ENCODE data around the gene FBXW5. TPM values are rescaled to one million over a fixed set of nuclear protein-coding genes. Genes with fewer than 3 reads are reported as not detected.

FBXW5 gene
- total and polyA plus RNA-seq, 2 experiments from 2014 or later: 27.0 to 111 TPM

DNA sequence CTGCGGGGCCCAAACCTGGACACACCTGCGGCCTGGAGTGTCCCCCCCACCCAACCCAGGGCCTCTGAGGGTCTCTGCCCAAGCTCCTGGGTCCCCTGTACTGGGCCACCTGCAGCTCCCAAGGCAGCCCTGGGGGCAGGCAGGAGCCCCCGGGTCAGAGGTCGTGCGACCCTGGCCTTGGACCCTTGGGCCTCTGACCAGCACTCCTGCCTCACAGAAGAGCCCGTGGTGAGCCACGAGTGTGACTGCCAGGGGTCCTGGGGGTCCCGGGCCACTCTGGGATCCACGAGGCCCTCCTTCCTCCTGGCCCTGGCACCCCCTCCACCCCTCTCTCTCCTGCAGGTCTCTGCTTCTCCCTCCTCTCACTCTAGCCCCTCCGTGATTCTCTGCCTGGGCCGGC is 27.8 kb upstream of the FBXW5 start:
- Mint-ChIP-seq H3K27ac (no peak overlapping the region), H3K27me3 (ENCODE audit: insufficient read depth, low read depth, poor library complexity) (peaks cover 6% of the 10 kb centered on the region), H3K4me3 (no peak overlapping the region), H3K4me1 (peaks cover under 1% of the 10 kb centered on the region; the same call in 1 of the 3 replicates), H3K36me3 (ENCODE audit: low read depth) (no peaks in the 10 kb centered on the region), H3K9me3 (no peaks in the 10 kb centered on the region)
- TF ChIP-seq STAT1 (IDR thresholded peaks at IDR 0.05; ENCODE audit: unreplicated experiment) (no peak), ZNF114 (CRISPR knock-in tag; IDR thresholded peaks at IDR 0.05) (no peak), EZH2 (IDR thresholded peaks at IDR 0.05; ENCODE audit: low read depth, unreplicated experiment) (no peak), JUNB (IDR thresholded peaks at IDR 0.05; ENCODE audit: unreplicated experiment) (no peak), EZH2phosphoT487 (IDR thresholded peaks at IDR 0.05; ENCODE audit: unreplicated experiment) (no peak)
- TF ChIP-seq, protein P1, sequence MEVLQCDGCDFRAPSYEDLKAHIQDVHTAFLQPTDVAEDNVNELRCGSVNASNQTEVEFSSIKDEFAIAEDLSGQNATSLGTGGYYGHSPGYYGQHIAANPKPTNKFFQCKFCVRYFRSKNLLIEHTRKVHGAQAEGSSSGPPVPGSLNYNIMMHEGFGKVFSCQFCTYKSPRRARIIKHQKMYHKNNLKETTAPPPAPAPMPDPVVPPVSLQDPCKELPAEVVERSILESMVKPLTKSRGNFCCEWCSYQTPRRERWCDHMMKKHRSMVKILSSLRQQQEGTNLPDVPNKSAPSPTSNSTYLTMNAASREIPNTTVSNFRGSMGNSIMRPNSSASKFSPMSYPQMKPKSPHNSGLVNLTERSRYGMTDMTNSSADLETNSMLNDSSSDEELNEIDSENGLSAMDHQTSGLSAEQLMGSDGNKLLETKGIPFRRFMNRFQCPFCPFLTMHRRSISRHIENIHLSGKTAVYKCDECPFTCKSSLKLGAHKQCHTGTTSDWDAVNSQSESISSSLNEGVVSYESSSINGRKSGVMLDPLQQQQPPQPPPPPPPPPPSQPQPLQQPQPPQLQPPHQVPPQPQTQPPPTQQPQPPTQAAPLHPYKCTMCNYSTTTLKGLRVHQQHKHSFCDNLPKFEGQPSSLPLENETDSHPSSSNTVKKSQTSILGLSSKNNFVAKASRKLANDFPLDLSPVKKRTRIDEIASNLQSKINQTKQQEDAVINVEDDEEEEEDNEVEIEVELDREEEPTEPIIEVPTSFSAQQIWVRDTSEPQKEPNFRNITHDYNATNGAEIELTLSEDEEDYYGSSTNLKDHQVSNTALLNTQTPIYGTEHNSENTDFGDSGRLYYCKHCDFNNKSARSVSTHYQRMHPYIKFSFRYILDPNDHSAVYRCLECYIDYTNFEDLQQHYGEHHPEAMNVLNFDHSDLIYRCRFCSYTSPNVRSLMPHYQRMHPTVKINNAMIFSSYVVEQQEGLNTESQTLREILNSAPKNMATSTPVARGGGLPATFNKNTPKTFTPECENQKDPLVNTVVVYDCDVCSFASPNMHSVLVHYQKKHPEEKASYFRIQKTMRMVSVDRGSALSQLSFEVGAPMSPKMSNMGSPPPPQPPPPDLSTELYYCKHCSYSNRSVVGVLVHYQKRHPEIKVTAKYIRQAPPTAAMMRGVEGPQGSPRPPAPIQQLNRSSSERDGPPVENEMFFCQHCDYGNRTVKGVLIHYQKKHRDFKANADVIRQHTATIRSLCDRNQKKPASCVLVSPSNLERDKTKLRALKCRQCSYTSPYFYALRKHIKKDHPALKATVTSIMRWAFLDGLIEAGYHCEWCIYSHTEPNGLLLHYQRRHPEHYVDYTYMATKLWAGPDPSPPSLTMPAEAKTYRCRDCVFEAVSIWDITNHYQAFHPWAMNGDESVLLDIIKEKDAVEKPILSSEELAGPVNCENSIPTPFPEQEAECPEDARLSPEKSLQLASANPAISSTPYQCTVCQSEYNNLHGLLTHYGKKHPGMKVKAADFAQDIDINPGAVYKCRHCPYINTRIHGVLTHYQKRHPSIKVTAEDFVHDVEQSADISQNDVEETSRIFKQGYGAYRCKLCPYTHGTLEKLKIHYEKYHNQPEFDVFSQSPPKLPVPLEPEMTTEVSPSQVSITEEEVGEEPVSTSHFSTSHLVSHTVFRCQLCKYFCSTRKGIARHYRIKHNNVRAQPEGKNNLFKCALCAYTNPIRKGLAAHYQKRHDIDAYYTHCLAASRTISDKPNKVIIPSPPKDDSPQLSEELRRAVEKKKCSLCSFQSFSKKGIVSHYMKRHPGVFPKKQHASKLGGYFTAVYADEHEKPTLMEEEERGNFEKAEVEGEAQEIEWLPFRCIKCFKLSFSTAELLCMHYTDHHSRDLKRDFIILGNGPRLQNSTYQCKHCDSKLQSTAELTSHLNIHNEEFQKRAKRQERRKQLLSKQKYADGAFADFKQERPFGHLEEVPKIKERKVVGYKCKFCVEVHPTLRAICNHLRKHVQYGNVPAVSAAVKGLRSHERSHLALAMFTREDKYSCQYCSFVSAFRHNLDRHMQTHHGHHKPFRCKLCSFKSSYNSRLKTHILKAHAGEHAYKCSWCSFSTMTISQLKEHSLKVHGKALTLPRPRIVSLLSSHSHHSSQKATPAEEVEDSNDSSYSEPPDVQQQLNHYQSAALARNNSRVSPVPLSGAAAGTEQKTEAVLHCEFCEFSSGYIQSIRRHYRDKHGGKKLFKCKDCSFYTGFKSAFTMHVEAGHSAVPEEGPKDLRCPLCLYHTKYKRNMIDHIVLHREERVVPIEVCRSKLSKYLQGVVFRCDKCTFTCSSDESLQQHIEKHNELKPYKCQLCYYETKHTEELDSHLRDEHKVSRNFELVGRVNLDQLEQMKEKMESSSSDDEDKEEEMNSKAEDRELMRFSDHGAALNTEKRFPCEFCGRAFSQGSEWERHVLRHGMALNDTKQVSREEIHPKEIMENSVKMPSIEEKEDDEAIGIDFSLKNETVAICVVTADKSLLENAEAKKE (CRISPR knock-in tag; IDR thresholded peaks at IDR 0.05): no peak
- TF ChIP-seq, protein P2, sequence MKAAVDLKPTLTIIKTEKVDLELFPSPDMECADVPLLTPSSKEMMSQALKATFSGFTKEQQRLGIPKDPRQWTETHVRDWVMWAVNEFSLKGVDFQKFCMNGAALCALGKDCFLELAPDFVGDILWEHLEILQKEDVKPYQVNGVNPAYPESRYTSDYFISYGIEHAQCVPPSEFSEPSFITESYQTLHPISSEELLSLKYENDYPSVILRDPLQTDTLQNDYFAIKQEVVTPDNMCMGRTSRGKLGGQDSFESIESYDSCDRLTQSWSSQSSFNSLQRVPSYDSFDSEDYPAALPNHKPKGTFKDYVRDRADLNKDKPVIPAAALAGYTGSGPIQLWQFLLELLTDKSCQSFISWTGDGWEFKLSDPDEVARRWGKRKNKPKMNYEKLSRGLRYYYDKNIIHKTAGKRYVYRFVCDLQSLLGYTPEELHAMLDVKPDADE (IDR thresholded peaks at IDR 0.05): no peak
- Histone ChIP-seq H3K4me1 (ENCODE audit: insufficient read depth) (no peaks in the 10 kb centered on the region), H3K36me3 (ENCODE audit: insufficient read depth) (no peaks in the 10 kb centered on the region), H3K9me2 (ENCODE audit: insufficient read depth) (no peaks in the 10 kb centered on the region), H2AFZ (no peak overlapping the region), H3K79me2 (replicated peaks; ENCODE audit: insufficient read depth) (no peaks in the 10 kb centered on the region), H4K20me1 (replicated peaks; ENCODE audit: insufficient read depth) (no peaks in the 10 kb centered on the region), H3K27me3 (ENCODE audit: insufficient read depth) (no peaks in the 10 kb centered on the region), H3K4me2 (no peak overlapping the region), H3K27ac (ENCODE audit: low read depth) (no peak overlapping the region), H3K4me3 (no peak overlapping the region), H3F3A (replicated peaks; ENCODE audit: low read depth) (no peaks in the 10 kb centered on the region)
- DNase-seq (ENCODE audit: low spot score) (no peak), ATAC-seq (no peak)
